Adrenal gland (tissue), 5 donors: ENCODE results near the gene UNC13B.

Experiments
- POLR2A ChIP-seq, 2 donors: fragments of 450-650 bp; IDR thresholded peaks; one replicate each; pipeline ENCODE4 v1.6.1; 2017; ENCODE audit warnings: antibody characterized with exemption in 2 of 2, mild to moderate bottlenecking in 2 of 2, moderate library complexity in 1 of 2
- TF ChIP-seq, protein P1 (sequence below), 6 experiments: fragments of 450-650 bp in 4 of 6; fragments of 200-600 bp in 2 of 6; sonication (generic) in 1 of 6; IDR thresholded peaks; 1 replicate in 5 of 6; 2 replicates in 1 of 6; pipeline versions ENCODE4 v1.5.1 to v1.8.0; 2016 to 2021; ENCODE audit warnings: antibody characterized with exemption in 6 of 6, mild to moderate bottlenecking in 2 of 6, moderate library complexity in 1 of 6
- donor health status: DM: no; HTN: no; CAD: no.

DNA sequence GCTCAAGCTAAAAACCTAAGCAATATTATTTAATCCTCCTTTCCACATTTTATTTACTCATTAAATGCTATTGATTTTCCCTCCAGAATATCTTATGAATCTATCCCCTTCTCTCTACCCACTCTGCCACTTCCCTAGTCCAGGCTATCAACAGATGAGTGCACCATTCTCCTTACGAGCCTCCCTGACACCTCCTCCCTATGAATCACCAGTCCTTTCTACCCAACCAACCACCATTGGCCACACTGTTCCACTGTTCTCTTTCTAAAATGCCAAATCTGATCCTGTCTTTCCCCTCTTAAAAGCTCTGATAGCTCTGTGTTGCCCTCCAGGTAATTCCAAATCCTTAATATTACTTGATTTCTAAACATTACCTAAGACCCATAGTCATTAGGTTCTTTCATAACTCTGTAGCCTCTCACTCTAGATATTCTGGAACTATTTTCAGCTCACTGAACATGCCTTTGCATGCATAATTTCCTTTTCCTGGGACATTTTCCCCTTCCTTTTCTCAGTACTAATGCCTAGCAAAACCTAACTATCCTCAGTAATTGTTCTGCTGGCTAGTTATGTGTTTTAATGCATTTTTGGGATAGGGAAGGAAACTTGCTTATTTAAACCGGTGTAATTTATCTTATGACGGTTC lies 126.3 kb downstream of the UNC13B start:
- TF ChIP-seq, protein P1, sequence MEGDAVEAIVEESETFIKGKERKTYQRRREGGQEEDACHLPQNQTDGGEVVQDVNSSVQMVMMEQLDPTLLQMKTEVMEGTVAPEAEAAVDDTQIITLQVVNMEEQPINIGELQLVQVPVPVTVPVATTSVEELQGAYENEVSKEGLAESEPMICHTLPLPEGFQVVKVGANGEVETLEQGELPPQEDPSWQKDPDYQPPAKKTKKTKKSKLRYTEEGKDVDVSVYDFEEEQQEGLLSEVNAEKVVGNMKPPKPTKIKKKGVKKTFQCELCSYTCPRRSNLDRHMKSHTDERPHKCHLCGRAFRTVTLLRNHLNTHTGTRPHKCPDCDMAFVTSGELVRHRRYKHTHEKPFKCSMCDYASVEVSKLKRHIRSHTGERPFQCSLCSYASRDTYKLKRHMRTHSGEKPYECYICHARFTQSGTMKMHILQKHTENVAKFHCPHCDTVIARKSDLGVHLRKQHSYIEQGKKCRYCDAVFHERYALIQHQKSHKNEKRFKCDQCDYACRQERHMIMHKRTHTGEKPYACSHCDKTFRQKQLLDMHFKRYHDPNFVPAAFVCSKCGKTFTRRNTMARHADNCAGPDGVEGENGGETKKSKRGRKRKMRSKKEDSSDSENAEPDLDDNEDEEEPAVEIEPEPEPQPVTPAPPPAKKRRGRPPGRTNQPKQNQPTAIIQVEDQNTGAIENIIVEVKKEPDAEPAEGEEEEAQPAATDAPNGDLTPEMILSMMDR (IDR thresholded peaks at IDR 0.05) = no peak
- TF ChIP-seq POLR2A (IDR thresholded peaks at IDR 0.05) = no peak
